HCT116 (cell line): ENCODE measurements around the gene ACYP1.

ENCODE experiments used
- EZH2 ChIP-seq: fragments of 200-600 bp; sonication (generic); IDR thresholded peaks from 2 replicates; pipeline ENCODE4 v1.6.1; 2017; ENCODE audit warnings: antibody characterized with exemption, mixed run types
- POLR2A ChIP-seq: IDR thresholded peaks from 2 replicates; pipeline ENCODE4 v1.7.0; 2011; ENCODE audit warnings: borderline replicate concordance; ENCODE audit not compliant: insufficient read depth, insufficient read length; ENCODE audit errors: extremely low read depth
- POLR2AphosphoS5 ChIP-seq: IDR thresholded peaks from 2 replicates; pipeline ENCODE4 v1.6.1; 2011; ENCODE audit warnings: mild to moderate bottlenecking, low read depth, low read length, moderate library complexity
- TF ChIP-seq, protein P1 (sequence below), 3 experiments: fragments of 200-600 bp in 1 of 3; sonication (generic) in 1 of 3; IDR thresholded peaks in 2 of 3; conservative IDR thresholded peaks in 1 of 3; 2 replicates each; pipeline ENCODE4 v1.5.1; 2012 to 2017; ENCODE audit warnings: low read depth in 2 of 3, low read length in 2 of 3, antibody characterized with exemption in 1 of 3, borderline replicate concordance in 1 of 3, control low read depth in 1 of 3, mild to moderate bottlenecking in 1 of 3, mixed read lengths in 1 of 3, mixed run types in 1 of 3, moderate library complexity in 1 of 3; ENCODE audit not compliant: insufficient read depth in 1 of 3

DNA sequence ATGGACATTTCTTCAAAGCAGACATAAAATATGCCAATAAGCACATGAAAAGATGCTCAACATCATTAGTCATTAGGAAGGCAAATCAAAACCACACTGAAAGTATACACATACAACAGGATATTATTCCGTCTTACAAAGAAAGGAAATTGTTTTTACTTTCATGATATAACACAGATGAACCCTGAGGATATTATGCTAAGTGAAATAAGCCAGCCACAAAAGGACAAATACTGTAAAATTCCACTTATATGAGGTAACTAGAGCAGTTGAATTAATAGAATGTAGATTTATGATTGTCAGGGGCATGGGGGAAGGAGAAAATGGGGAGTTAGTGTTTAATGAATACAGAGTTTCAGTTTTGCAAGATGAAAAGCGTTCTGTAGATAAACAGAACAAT is 4.2 kb downstream of the ACYP1 start:
- TF ChIP-seq, protein P1, sequence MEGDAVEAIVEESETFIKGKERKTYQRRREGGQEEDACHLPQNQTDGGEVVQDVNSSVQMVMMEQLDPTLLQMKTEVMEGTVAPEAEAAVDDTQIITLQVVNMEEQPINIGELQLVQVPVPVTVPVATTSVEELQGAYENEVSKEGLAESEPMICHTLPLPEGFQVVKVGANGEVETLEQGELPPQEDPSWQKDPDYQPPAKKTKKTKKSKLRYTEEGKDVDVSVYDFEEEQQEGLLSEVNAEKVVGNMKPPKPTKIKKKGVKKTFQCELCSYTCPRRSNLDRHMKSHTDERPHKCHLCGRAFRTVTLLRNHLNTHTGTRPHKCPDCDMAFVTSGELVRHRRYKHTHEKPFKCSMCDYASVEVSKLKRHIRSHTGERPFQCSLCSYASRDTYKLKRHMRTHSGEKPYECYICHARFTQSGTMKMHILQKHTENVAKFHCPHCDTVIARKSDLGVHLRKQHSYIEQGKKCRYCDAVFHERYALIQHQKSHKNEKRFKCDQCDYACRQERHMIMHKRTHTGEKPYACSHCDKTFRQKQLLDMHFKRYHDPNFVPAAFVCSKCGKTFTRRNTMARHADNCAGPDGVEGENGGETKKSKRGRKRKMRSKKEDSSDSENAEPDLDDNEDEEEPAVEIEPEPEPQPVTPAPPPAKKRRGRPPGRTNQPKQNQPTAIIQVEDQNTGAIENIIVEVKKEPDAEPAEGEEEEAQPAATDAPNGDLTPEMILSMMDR (IDR thresholded peaks at IDR 0.05 in 2 of 3, conservative IDR thresholded peaks at IDR 0.05 in 1 of 3; ENCODE audit: borderline replicate concordance in 1 of 3, insufficient read depth in 1 of 3, low read depth in 2 of 3, low read length in 2 of 3): no peak
- TF ChIP-seq POLR2AphosphoS5 (no peak), EZH2 (no peak), POLR2A (no peak)
